Muscle layer of colon (tissue), 2 donors: ENCODE data around the gene TLR10.

Source experiments
- H3K27ac ChIP-seq: one replicate; pipeline ENCODE4 v1.7.0; 2013; ENCODE audit warnings: low read depth, mild to moderate bottlenecking, low read length, moderate library complexity
- H3K27me3 ChIP-seq, 2 donors: one replicate each; pipeline ENCODE4 v1.7.0; 2013; ENCODE audit warnings: low read length in 2 of 2, mild to moderate bottlenecking in 2 of 2; ENCODE audit not compliant: insufficient read depth in 2 of 2, control insufficient read depth in 1 of 2
- H3K36me3 ChIP-seq: one replicate; pipeline ENCODE4 v1.7.0; 2013; ENCODE audit warnings: mild to moderate bottlenecking, low read length; ENCODE audit not compliant: insufficient read depth
- H3K4me1 ChIP-seq: one replicate; pipeline ENCODE4 v1.7.0; 2013; ENCODE audit warnings: mild to moderate bottlenecking, low read length; ENCODE audit not compliant: insufficient read depth
- H3K4me3 ChIP-seq, 2 donors: one replicate each; pipeline ENCODE4 v1.7.0; 2013; ENCODE audit warnings: low read length in 2 of 2, low read depth in 1 of 2, mild to moderate bottlenecking in 1 of 2, moderate library complexity in 1 of 2
- H3K9ac ChIP-seq: one replicate; pipeline ENCODE4 v1.7.0; 2013; ENCODE audit warnings: low read length
- H3K9me3 ChIP-seq: one replicate; pipeline ENCODE4 v1.7.0; 2013; ENCODE audit warnings: mild to moderate bottlenecking, low read length
- donor health status: abdominal sarcoma.
- donor health status: Adenocarcinoma of cecum.

TLR10 gene, protein sequence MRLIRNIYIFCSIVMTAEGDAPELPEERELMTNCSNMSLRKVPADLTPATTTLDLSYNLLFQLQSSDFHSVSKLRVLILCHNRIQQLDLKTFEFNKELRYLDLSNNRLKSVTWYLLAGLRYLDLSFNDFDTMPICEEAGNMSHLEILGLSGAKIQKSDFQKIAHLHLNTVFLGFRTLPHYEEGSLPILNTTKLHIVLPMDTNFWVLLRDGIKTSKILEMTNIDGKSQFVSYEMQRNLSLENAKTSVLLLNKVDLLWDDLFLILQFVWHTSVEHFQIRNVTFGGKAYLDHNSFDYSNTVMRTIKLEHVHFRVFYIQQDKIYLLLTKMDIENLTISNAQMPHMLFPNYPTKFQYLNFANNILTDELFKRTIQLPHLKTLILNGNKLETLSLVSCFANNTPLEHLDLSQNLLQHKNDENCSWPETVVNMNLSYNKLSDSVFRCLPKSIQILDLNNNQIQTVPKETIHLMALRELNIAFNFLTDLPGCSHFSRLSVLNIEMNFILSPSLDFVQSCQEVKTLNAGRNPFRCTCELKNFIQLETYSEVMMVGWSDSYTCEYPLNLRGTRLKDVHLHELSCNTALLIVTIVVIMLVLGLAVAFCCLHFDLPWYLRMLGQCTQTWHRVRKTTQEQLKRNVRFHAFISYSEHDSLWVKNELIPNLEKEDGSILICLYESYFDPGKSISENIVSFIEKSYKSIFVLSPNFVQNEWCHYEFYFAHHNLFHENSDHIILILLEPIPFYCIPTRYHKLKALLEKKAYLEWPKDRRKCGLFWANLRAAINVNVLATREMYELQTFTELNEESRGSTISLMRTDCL

GRCh38 chr4:38782452-38783108 is at the start of gene TLR10:
Gene TLR10 (minus strand): TSS chr4:38782990. CDS start chr4:38775590, 7,400 bp downstream.
- Histone ChIP-seq H3K4me3 (no peak within 1 kb of the TSS), H3K27ac (no peak within 1 kb of the TSS), H3K9me3 (no peaks in the 10 kb centered on the region), H3K36me3 (no peaks in the 10 kb centered on the region), H3K27me3 (no peaks in the 10 kb centered on the region), H3K4me1 (no peaks in the 10 kb centered on the region), H3K9ac (no peak within 1 kb of the TSS)

DNA sequence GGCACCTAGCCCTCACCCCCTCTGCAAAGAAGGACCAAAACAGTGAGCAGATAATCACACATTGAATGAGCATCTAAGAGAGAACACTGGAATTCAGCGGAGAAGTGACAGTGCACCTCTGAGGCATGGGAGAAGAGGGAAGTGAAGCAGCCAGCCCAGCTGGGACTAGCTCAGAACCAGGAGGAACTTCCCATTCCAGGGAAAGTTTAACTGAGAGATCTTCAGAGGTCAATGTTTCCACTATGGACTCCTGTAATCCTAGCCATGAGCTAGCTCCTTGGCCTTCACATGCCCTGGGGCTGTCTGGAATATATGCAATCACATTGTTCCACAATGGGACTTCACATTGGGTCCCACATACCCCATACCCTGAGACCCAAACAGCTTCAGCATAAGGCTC is 49.4 kb upstream of the TLR10 start:
- Histone ChIP-seq H3K9me3 (no peaks in the 10 kb centered on the region), H3K27me3 (no peaks in the 10 kb centered on the region), H3K27ac (no peak overlapping the region), H3K4me1 (no peaks in the 10 kb centered on the region), H3K36me3 (no peaks in the 10 kb centered on the region), H3K4me3 (no peak overlapping the region), H3K9ac (no peak overlapping the region)

DNA sequence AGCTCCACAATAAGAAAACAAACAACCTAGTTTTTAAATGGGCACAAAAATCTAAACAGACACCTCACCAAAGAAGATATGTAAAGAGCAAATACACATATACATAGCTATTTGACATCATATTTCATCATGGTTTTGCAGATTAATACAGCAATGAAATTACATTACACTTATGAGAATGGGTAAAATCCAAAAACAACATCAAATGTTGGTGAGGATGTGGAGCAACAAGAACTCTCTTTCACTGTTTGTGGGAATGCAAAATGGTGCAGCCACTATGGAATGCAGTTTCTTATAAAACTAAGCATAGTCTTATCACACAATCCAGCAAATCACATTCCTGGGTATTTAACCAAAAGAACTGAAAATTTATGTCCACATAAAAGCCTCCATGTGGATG is 48.9 kb upstream of the TLR10 start:
- Histone ChIP-seq H3K4me3 (no peak overlapping the region), H3K9me3 (no peaks in the 10 kb centered on the region), H3K27ac (no peak overlapping the region)

DNA sequence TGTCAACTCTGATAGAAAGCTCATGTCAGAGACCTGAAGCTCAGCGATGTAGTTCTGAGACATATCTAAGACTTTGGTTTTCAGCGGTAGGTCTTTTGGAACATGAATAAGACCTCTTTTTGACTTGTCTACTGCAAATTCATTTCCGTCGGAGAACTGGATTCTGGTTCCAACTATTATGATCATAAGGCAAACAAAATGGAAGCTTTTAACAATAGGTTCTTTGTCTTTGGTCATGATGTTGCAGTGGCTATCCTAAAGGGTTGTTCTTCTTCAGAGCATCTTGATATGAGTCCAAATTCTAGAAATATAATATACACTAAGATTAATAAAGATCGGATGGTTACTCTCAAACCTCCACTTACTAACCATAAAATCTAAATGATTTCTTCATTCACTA is 46.4 kb upstream of the TLR10 start:
- Histone ChIP-seq H3K4me1 (no peaks in the 10 kb centered on the region), H3K9ac (no peak overlapping the region), H3K27me3 (no peaks in the 10 kb centered on the region), H3K36me3 (no peaks in the 10 kb centered on the region), H3K9me3 (no peaks in the 10 kb centered on the region), H3K27ac (no peak overlapping the region), H3K4me3 (no peak overlapping the region)

More for the DNA sequence above, 48.9 kb upstream of the TLR10 start:
- Histone ChIP-seq H3K4me1 (no peaks in the 10 kb centered on the region), H3K9ac (no peak overlapping the region), H3K36me3 (no peaks in the 10 kb centered on the region), H3K27me3 (no peaks in the 10 kb centered on the region)

DNA sequence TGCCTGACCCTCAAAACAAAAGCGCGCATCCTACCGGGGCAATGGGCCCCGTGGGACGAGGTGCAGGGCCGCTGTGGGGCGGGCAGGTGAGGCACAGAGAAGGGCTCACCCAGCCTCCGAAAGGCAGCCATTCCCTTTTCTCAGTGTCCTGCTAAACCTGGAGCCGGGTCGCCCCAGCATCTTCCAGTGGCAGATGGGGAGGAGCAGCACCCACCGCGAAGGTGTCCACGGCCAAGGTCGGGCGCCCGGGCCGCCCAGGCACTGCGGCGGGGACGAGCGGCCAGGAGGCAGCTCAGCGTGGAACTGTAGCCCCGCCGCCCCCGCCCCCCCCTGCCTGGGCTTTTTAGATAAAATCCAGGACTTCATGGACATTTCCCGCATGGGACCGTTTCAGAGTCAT is 41.0 kb upstream of the TLR10 start:
- Histone ChIP-seq H3K27me3 (no peaks in the 10 kb centered on the region), H3K36me3 (no peaks in the 10 kb centered on the region), H3K9me3 (no peaks in the 10 kb centered on the region), H3K27ac (no peak overlapping the region), H3K9ac (no peak overlapping the region), H3K4me1 (no peaks in the 10 kb centered on the region), H3K4me3 (no peak overlapping the region)

- no peaks in the 10 kb centered on the region for H3K4me1 ChIP-seq
- no peak overlapping the region for H3K9ac ChIP-seq
- H3K4me3 ChIP-seq, result no peak overlapping the region
- no peaks in the 10 kb centered on the region for H3K36me3 ChIP-seq
- H3K9me3 ChIP-seq, result no peaks in the 10 kb centered on the region
- H3K27me3 ChIP-seq, result no peaks in the 10 kb centered on the region
- no peak overlapping the region for H3K27ac ChIP-seq
These were observed 40.0 kb upstream of the TLR10 start for GRCh38 chr4:38822748-38823303.

- no peak overlapping the region for H3K4me3 ChIP-seq
- H3K4me1 ChIP-seq, result no peaks in the 10 kb centered on the region
- H3K9me3 ChIP-seq, result no peaks in the 10 kb centered on the region
- no peak overlapping the region for H3K9ac ChIP-seq
- H3K36me3 ChIP-seq, result no peaks in the 10 kb centered on the region
- no peak overlapping the region for H3K27ac ChIP-seq
- H3K27me3 ChIP-seq, result no peaks in the 10 kb centered on the region
These were observed 38.9 kb upstream of the TLR10 start for GRCh38 chr4:38821739-38822138.

GRCh38 chr4:38820329-38821061 is 37.7 kb upstream of the TLR10 start:
- no peaks in the 10 kb centered on the region for H3K27me3 ChIP-seq
- no peaks in the 10 kb centered on the region for H3K9me3 ChIP-seq
- H3K4me3 ChIP-seq, result no peak overlapping the region
- H3K4me1 ChIP-seq, result no peaks in the 10 kb centered on the region
- no peak overlapping the region for H3K27ac ChIP-seq
- H3K9ac ChIP-seq, result no peak overlapping the region
- H3K36me3 ChIP-seq, result no peaks in the 10 kb centered on the region

- H3K4me1 ChIP-seq, result no peaks in the 10 kb centered on the region
- no peak overlapping the region for H3K4me3 ChIP-seq
These were observed 36.8 kb upstream of the TLR10 start for GRCh38 chr4:38819569-38819968.

DNA sequence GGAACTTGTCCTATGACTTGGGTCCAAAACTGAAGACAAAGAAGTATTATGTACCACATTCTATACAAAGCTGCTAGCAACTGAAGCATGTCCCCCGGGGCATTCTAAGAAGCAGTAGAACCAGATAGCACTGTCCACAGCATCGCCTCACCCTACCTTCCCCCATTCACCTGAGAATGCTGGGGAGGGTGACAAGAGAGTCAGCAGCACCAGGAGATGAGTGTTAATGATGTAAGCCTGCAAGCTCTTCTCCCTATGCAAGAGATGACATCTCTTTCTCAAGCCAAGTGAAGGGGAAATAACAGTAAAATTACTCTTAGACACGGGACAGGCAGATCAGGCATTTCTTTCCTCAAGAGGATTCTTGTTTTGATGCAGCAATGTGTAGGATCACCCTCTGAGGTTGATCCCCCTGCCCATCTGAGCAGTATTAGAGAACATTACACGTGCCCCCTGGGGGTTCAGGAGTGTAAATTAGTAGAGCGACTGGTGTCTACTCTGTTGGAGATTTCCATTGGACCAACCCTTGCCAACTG is 35.7 kb upstream of the TLR10 start:
- no peak overlapping the region for H3K27ac ChIP-seq
- H3K9me3 ChIP-seq, result no peaks in the 10 kb centered on the region
- no peak overlapping the region for H3K9ac ChIP-seq
- H3K4me1 ChIP-seq, result no peaks in the 10 kb centered on the region
- no peaks in the 10 kb centered on the region for H3K27me3 ChIP-seq
- no peak overlapping the region for H3K4me3 ChIP-seq
- H3K36me3 ChIP-seq, result no peaks in the 10 kb centered on the region

More at GRCh38 chr4:38819569-38819968, 36.8 kb upstream of the TLR10 start:
- H3K36me3 ChIP-seq, result no peaks in the 10 kb centered on the region
- H3K9ac ChIP-seq, result no peak overlapping the region
- no peaks in the 10 kb centered on the region for H3K9me3 ChIP-seq
- H3K27ac ChIP-seq, result no peak overlapping the region
- no peaks in the 10 kb centered on the region for H3K27me3 ChIP-seq
